ENCODE results near the gene SPTAN1.

GRCh38 chr9:128638580-128638979, 86.2 kb downstream of the SPTAN1 start:
- TF ChIP-seq SMC3 (conservative IDR thresholded peaks at IDR 0.05; ENCODE audit: poor library complexity) (no peak), TAF1 (IDR thresholded peaks at IDR 0.05; ENCODE audit: low read depth) (no peak), EZH2 (IDR thresholded peaks at IDR 0.05; ENCODE audit: borderline replicate concordance, insufficient read depth, low read length, poor library complexity, severe bottlenecking) (no peak), REST (IDR thresholded peaks at IDR 0.05; ENCODE audit: borderline replicate concordance) (no peak), CTCF (IDR thresholded peaks at IDR 0.05; ENCODE audit: poor library complexity, severe bottlenecking) (no peak)
